Measurements from ENCODE around the gene PANK1.

DNA sequence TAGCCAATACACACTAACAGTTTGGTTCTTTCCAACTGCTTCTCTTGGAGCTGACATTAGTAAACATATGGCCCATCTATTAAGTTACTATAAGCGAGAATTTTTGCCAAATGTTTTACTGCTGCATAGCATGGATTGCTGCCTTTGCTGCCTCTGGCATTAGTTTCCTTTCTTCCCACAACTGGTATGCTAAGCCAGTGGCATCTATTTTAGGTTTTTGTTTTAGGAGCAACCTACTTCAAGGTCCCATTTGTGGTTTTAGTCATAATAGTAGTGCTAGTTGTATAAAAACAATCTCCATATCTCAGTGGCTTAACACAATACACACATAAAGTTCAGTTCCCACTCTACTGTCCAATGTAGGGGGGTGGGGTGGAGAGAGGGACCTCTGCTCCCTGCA, 25.9 kb upstream of the PANK1 start:
- TF ChIP-seq CTCF (tag by site-specific recombination; IDR thresholded peaks at IDR 0.05) (no peak), YY1 (tag by site-specific recombination; IDR thresholded peaks at IDR 0.05) (no peak), KLF17 (tag by site-specific recombination; IDR thresholded peaks at IDR 0.05) (no peak)
- TF ChIP-seq, protein P1, sequence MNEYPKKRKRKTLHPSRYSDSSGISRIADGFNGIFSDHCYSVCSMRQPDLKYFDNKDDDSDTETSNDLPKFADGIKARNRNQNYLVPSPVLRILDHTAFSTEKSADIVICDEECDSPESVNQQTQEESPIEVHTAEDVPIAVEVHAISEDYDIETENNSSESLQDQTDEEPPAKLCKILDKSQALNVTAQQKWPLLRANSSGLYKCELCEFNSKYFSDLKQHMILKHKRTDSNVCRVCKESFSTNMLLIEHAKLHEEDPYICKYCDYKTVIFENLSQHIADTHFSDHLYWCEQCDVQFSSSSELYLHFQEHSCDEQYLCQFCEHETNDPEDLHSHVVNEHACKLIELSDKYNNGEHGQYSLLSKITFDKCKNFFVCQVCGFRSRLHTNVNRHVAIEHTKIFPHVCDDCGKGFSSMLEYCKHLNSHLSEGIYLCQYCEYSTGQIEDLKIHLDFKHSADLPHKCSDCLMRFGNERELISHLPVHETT (tag by site-specific recombination; IDR thresholded peaks at IDR 0.05) = no peak

Data from HEK293 (cell line).